ENCODE measurements around the gene TMEM154.

DNA sequence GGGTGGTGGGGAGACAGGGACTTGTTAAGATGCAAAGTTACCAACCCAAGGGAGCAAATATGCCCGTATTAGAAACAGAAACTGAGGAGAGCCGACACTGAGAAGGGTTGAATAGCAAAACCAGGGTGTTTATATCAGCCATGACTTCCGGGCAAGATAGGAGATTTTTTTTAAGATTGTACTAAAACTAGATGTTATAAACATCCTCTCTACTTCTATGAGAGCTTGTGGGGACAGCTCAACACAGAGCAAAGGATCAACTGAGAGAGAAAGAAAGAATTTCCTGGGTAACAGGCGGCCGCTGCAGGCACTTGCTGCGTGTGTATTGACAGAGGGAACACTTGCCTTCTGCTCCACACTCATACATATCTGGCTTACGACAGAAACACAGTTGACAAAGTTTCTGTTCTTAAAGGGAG lies 94.8 kb downstream of the TMEM154 start:
- TF ChIP-seq ZBTB7A (IDR thresholded peaks at IDR 0.05; ENCODE audit: low read depth) (no peak), CREB1 (IDR thresholded peaks at IDR 0.05; ENCODE audit: low read depth) (no peak), CEBPB (IDR thresholded peaks at IDR 0.05) (no peak), YY1 (IDR thresholded peaks at IDR 0.05; ENCODE audit: low read depth) (no peak), TCF12 (IDR thresholded peaks at IDR 0.05; ENCODE audit: low read depth) (no peak)
- TF ChIP-seq, protein P1, sequence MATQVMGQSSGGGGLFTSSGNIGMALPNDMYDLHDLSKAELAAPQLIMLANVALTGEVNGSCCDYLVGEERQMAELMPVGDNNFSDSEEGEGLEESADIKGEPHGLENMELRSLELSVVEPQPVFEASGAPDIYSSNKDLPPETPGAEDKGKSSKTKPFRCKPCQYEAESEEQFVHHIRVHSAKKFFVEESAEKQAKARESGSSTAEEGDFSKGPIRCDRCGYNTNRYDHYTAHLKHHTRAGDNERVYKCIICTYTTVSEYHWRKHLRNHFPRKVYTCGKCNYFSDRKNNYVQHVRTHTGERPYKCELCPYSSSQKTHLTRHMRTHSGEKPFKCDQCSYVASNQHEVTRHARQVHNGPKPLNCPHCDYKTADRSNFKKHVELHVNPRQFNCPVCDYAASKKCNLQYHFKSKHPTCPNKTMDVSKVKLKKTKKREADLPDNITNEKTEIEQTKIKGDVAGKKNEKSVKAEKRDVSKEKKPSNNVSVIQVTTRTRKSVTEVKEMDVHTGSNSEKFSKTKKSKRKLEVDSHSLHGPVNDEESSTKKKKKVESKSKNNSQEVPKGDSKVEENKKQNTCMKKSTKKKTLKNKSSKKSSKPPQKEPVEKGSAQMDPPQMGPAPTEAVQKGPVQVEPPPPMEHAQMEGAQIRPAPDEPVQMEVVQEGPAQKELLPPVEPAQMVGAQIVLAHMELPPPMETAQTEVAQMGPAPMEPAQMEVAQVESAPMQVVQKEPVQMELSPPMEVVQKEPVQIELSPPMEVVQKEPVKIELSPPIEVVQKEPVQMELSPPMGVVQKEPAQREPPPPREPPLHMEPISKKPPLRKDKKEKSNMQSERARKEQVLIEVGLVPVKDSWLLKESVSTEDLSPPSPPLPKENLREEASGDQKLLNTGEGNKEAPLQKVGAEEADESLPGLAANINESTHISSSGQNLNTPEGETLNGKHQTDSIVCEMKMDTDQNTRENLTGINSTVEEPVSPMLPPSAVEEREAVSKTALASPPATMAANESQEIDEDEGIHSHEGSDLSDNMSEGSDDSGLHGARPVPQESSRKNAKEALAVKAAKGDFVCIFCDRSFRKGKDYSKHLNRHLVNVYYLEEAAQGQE (IDR thresholded peaks at IDR 0.05; ENCODE audit: low read depth) = no peak

All from Ishikawa (cell line).